NCI-H510A treated with DMSO at 0.1 percent for 48 hours (cell line): ENCODE results near the gene SPAG17.

Experiments used
- DNase-seq: peaks from one replicate; lab custom pipeline; 2025; lab: John Stamatoyannopoulos, UW

Gene SPAG17

GRCh38 chr1:118118873-118119463 lies 66.1 kb downstream of the SPAG17 start:
- DNase-seq: no peak

- no peak for DNase-seq
These were observed 66.6 kb downstream of the SPAG17 start for GRCh38 chr1:118118469-118118868.

- DNase-seq: no peak
These were observed 67.5 kb downstream of the SPAG17 start for GRCh38 chr1:118117521-118117920.

- DNase-seq: peak; percentile 54
These were observed 68.1 kb downstream of the SPAG17 start for GRCh38 chr1:118116909-118117308.

- DNase-seq: no peak
These were observed 68.6 kb downstream of the SPAG17 start for GRCh38 chr1:118116401-118116800.

GRCh38 chr1:118115567-118116295 lies 69.3 kb downstream of the SPAG17 start:
- no peak for DNase-seq

- DNase-seq: no peak
These were observed 71.8 kb downstream of the SPAG17 start for GRCh38 chr1:118113261-118113660.

- DNase-seq: no peak
These were observed 74.4 kb downstream of the SPAG17 start for GRCh38 chr1:118110580-118110979.

- no peak for DNase-seq
These were observed 80.1 kb downstream of the SPAG17 start for GRCh38 chr1:118104951-118105350.

- DNase-seq: no peak
These were observed 82.6 kb downstream of the SPAG17 start for GRCh38 chr1:118102445-118102844.

- no peak for DNase-seq
These were observed 83.0 kb downstream of the SPAG17 start for GRCh38 chr1:118101999-118102398.

- no peak for DNase-seq
These were observed 83.5 kb downstream of the SPAG17 start for GRCh38 chr1:118101515-118101844.

GRCh38 chr1:118100686-118101514 lies 84.1 kb downstream of the SPAG17 start:
- DNase-seq: peak; percentile 91

GRCh38 chr1:118099686-118100085 lies 85.3 kb downstream of the SPAG17 start:
- DNase-seq: peak; percentile 22

GRCh38 chr1:118097622-118098348 lies 87.2 kb downstream of the SPAG17 start:
- DNase-seq: no peak

GRCh38 chr1:118093017-118093416 lies 92.0 kb downstream of the SPAG17 start:
- no peak for DNase-seq

- no peak for DNase-seq
These were observed 94.9 kb downstream of the SPAG17 start for GRCh38 chr1:118090130-118090529.

- DNase-seq: no peak
These were observed 99.7 kb downstream of the SPAG17 start for GRCh38 chr1:118085365-118085764.

- DNase-seq: no peak
These were observed 100.6 kb downstream of the SPAG17 start for GRCh38 chr1:118084400-118084799.

GRCh38 chr1:118082984-118083383 lies 102.0 kb downstream of the SPAG17 start:
- no peak for DNase-seq

GRCh38 chr1:118081387-118081786 lies 103.6 kb downstream of the SPAG17 start:
- DNase-seq: no peak

GRCh38 chr1:118077331-118078045 lies 107.5 kb downstream of the SPAG17 start:
- DNase-seq: peak; percentile 64
